Testis (tissue), 3 donors: ENCODE results near the gene YBX1. TPM values are rescaled to one million over a fixed set of nuclear protein-coding genes. Genes with fewer than 3 reads are reported as not detected.

ENCODE experiments used
- DNase-seq: peaks from one replicate; pipeline ENCODE4 v3.0.0-alpha.2; 2019
- H3K27ac ChIP-seq, 2 donors: fragments of 200-600 bp; sonication (generic); one replicate each; pipeline ENCODE4 v1.5.1; 2019
- H3K27me3 ChIP-seq: fragments of 200-600 bp; sonication (generic); one replicate; pipeline ENCODE4 v1.5.1; 2019
- H3K36me3 ChIP-seq: fragments of 200-600 bp; sonication (generic); one replicate; pipeline ENCODE4 v1.5.1; 2017; ENCODE audit warnings: low read depth; ENCODE audit errors: missing control alignments
- H3K4me1 ChIP-seq: fragments of 200-600 bp; sonication (generic); one replicate; pipeline ENCODE4 v1.5.1; 2019
- H3K4me3 ChIP-seq, 2 donors: fragments of 200-600 bp; sonication (generic); one replicate each; pipeline ENCODE4 v1.5.1; 2017 to 2019
- H3K9me3 ChIP-seq: fragments of 200-600 bp; sonication (generic); one replicate; pipeline ENCODE4 v1.5.1; 2017
- CTCF ChIP-seq, 3 experiments: fragments of 450-650 bp in 2 of 3; fragments of 200-600 bp in 1 of 3; sonication (generic) in 1 of 3; IDR thresholded peaks; one replicate each; pipeline ENCODE4 v1.5.1; 2016 to 2019; ENCODE audit warnings: antibody characterized with exemption in 3 of 3, mild to moderate bottlenecking in 2 of 3, moderate library complexity in 1 of 3
- POLR2A ChIP-seq: fragments of 450-650 bp; IDR thresholded peaks from one replicate; pipeline ENCODE4 v1.6.1; 2017; ENCODE audit warnings: antibody characterized with exemption, mild to moderate bottlenecking, moderate library complexity
- WGBS, 2 donors: methylation state at CpG; one replicate each; pipeline ENCODE4 v1.1.5; 2018; 5-methylcytosine and 5-hydroxymethylcytosine counted together
- intact Hi-C: fragments of 100-400 bp; cut with DNase I; formaldehyde crosslinking; loops from one replicate; pipeline ENCODE4 v1.15.1; 2023; ENCODE audit warnings: low total_unique reads
- polyA plus RNA-seq: library from polyadenylated mRNA; stranded (reverse); fragments of 350-450 nt; fragmentation: Illumina TruSeq; extraction: RNeasy Lipid Tissue Mini Kit (QIAGEN cat#74804); gene quantifications from one replicate; pipeline ENCODE4 v1.2.3, GENCODE V29; 2014; ENCODE audit warnings: low read depth, low replicate concordance; ENCODE audit not compliant: insufficient read depth
- total RNA-seq, 2 donors: library from RNA; depleted of rRNA; stranded (reverse); fragments of >200 nt; gene quantifications; one replicate each; pipeline ENCODE4 v1.2.3, GENCODE V29; 2016

YBX1 gene
- total and polyA plus RNA-seq, 3 donors from 2014 or later = 798 to 2,470 (median 982) TPM

GRCh38 chr1:42752284-42752683, 70.1 kb downstream of the YBX1 start:
- WGBS, 2 donors = 94 to 96% methylated on average over 5 to 6 of the region's 6 CpGs
- H3K9me3 ChIP-seq = no peaks in the 10 kb centered on the region
- H3K27ac ChIP-seq = no peak overlapping the region
- no peaks in the 10 kb centered on the region for H3K27me3 ChIP-seq
- DNase-seq = no peak
- H3K4me3 ChIP-seq = no peak overlapping the region
- H3K4me1 ChIP-seq = no peaks in the 10 kb centered on the region
- H3K36me3 ChIP-seq = no peaks in the 10 kb centered on the region
- intact Hi-C loops = no loop called here
- no peak for TF ChIP-seq POLR2A
- TF ChIP-seq CTCF (IDR thresholded peaks at IDR 0.05) = no peak

- Histone ChIP-seq H3K4me3 (no peak overlapping the region), H3K36me3 (no peaks in the 10 kb centered on the region), H3K27ac (no peak overlapping the region), H3K4me1 (no peaks in the 10 kb centered on the region), H3K27me3 (no peaks in the 10 kb centered on the region), H3K9me3 (no peaks in the 10 kb centered on the region)
- TF ChIP-seq POLR2A (no peak), CTCF (IDR thresholded peaks at IDR 0.05) (no peak)
- intact Hi-C loops = no loop called here
- 88% methylated on average over 1 of the region's 1 CpG for WGBS, 2 donors
- no peak for DNase-seq
Observed at GRCh38 chr1:42753070-42753469, 70.9 kb downstream of the YBX1 start.

Other genes starting within 250 kb of the YBX1 start
- gene ZMYND12, start 226.4 kb upstream of the YBX1 start, total RNA-seq = 10 to 100 TPM; 31.3 to 40.7 TPM
- gene ZMYND12, start 226.4 kb upstream of the YBX1 start, polyA plus RNA-seq = 122 TPM
- gene PPCS, start 225.9 kb upstream of the YBX1 start, total RNA-seq = 10 to 100 TPM; 56.7 to 72.9 TPM
- 44.9 TPM for gene PPCS, start 225.9 kb upstream of the YBX1 start, polyA plus RNA-seq
- 10 to 100 TPM in 1 of 2 donors, 1 to 10 TPM in 1; 5.8 to 14.6 TPM for gene CCDC30, start 219.1 kb upstream of the YBX1 start, total RNA-seq
- 16.1 TPM for gene CCDC30, start 219.1 kb upstream of the YBX1 start, polyA plus RNA-seq
- 10 to 100 TPM; 38.7 to 40.0 TPM for gene PPIH, start 24.0 kb upstream of the YBX1 start, total RNA-seq
- gene PPIH, start 24.0 kb upstream of the YBX1 start, polyA plus RNA-seq = 39.6 TPM
- gene CLDN19, start 57.8 kb downstream of the YBX1 start, total RNA-seq = under 1 TPM; 0.19 to 0.24 TPM
- 0.12 TPM for gene CLDN19, start 57.8 kb downstream of the YBX1 start, polyA plus RNA-seq
- 10 to 100 TPM; 66.1 to 73.8 TPM for gene P3H1, start 84.6 kb downstream of the YBX1 start, total RNA-seq
- gene P3H1, start 84.6 kb downstream of the YBX1 start, polyA plus RNA-seq = 60.8 TPM
- 10 to 100 TPM in 1 of 2 donors, 1 to 10 TPM in 1; 9.4 to 10.2 TPM for gene C1orf50, start 84.8 kb downstream of the YBX1 start, total RNA-seq
- 21.8 TPM for gene C1orf50, start 84.8 kb downstream of the YBX1 start, polyA plus RNA-seq
- 1 to 10 TPM in 1 of 2 donors, under 1 TPM in 1; 0.68 to 1.6 TPM for gene TMEM269, start 102.6 kb downstream of the YBX1 start, total RNA-seq
- 3.5 TPM for gene TMEM269, start 102.6 kb downstream of the YBX1 start, polyA plus RNA-seq
- gene ERMAP, start 134.7 kb downstream of the YBX1 start, total RNA-seq = 10 to 100 TPM; 10.6 to 14.0 TPM
- gene ERMAP, start 134.7 kb downstream of the YBX1 start, polyA plus RNA-seq = 11.7 TPM
- 10 to 100 TPM; 36.2 to 47.9 TPM for gene SVBP, start 135.0 kb downstream of the YBX1 start, total RNA-seq
- gene SVBP, start 135.0 kb downstream of the YBX1 start, polyA plus RNA-seq = 86.0 TPM
- 10 to 100 TPM; 16.7 to 17.3 TPM for gene ZNF691, start 164.2 kb downstream of the YBX1 start, total RNA-seq
- gene ZNF691, start 164.2 kb downstream of the YBX1 start, polyA plus RNA-seq = 12.9 TPM